ENCODE data around the gene ZC3H13.

ZC3H13 gene

DNA sequence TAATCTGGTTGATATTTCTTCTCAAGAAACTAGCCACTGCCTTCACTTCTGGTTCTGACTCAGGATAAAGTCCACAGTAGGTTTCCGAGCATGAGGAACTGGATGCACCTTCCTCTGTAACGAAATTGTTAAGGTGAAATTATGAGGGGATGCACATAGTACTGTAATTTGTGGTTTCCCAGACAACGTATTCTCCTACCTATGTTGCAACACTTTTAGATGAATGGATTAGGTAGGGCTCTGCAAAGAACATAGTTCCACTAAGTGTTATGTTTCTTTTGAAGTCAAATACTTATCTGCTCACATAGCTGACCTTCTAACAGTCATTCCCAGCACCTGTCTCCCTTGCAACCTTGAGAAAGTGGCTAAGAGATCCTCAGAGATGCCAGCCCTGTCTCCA, 5.7 kb upstream of the ZC3H13 start:
- no peak for DNase-seq

- no peak for DNase-seq
Observed at GRCh38 chr13:46057256-46058015, 4.9 kb upstream of the ZC3H13 start.

DNA sequence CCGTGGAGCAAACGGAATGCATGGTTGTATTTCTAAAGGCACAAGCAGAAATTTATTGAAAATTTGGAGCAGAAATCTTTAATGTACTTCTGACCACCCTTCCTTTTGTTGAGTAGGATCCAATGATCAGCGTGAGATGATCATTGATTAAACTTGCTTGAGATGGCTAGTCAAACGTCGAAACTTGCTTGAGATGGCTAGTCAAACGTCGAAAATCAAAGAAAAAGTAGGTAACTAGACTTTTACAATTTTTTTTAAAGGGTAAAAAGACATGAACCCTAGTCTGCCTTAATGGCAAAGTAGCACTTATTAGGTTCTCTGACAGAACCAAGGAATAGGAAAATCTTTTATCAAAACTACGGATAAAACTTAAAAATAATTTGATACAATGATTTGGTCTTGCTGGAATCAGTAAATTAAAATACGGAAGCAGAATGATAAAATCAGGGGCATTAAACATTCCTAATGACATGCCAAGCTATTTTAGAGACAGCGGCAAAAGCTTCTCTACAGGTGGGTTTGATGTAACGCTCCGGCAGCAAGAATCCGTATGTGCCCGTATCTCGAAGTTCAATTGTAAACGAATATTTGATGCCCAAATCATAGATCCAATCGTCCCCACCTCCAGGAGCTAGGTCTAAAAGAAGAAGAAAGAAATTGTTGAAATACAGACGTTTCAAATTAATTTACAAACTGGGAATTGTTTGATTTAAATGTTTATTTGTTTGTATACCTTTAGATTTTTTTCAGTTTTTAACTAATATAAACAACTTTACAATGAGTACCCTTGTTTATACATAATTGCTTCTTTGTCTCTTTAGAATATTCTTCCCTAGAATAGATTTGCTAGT, 841 bp upstream of the ZC3H13 start:
- no peak for DNase-seq

GRCh38 chr13:46051968-46052318, 603 bp downstream of the ZC3H13 start:
- DNase-seq, result no peak

DNA sequence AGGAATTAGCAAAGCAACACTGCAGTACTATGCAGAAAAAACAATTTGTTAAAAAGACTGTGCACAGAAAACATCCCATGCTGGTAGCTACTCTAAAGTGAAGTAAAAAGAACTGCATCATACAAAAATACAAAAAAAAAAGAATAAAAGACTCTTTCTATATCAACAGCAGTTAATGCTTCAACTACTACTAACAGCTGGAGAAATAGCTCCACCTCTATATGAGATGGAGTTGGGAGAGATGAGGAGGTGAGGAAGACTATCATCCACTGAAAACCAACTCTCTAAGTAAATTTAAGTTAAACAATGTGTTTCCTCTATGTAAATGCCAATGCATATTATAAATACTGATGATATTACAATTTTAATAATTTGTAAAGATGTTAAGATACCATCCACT, 1.8 kb downstream of the ZC3H13 start:
- DNase-seq, result no peak

- no peak for DNase-seq
Observed at GRCh38 chr13:46045424-46045823, 7.1 kb downstream of the ZC3H13 start.

DNA sequence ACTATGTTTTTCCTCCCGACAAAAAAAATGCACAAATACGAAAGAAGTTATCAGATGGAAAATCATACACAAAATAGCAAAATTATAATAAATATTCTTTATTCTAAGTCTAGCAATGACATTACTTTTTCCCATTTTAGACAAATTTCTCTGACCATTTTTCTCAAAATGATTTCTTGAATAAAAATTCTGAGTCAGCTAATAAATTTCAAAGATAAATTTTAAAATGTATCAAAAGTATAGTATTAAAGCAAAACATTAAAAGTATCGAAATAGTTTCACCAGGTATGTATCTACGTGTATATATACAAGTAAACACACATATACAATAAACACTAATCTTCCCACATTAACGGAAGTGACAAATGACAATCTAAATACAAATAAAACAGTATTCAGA, 8.9 kb downstream of the ZC3H13 start:
- no peak for DNase-seq

GRCh38 chr13:46041419-46041839, 11.1 kb downstream of the ZC3H13 start:
- DNase-seq, result no peak

GRCh38 chr13:46040763-46041162, 11.8 kb downstream of the ZC3H13 start:
- DNase-seq, result no peak

DNA sequence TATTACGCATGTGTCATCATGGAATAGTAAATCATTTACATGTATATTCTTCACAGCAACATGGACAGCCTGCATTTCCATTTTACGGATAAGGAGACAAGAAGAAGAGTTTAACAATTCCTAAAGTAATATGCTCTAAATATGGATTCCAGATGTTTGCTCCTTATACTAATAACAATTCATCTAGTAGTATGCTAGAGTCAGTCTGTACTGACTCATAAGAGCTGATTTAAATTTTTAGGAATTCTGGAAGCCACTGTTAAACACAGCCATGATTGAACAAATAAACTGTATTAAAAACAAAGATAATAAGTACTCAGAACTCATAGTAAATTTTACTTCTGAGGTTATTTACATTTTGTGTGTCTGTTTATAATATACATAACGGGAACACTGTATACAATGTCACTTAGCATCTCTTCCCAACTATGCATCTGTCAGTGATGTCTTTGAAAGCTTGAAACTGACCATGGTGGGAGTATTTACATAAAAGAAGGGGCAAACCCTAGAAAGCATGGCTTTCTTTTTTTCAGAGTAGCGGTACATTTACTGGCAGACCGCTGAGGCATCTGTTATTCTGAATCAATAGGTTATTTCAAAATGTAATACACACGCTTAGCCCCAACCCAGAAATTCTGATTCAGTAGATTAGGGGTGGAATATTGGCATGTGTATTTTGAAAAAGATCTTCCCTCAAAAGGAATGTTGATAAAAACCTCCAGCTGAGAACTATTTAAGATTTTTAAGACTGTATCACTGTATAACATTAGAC, 12.9 kb downstream of the ZC3H13 start:
- DNase-seq, result no peak

DNA sequence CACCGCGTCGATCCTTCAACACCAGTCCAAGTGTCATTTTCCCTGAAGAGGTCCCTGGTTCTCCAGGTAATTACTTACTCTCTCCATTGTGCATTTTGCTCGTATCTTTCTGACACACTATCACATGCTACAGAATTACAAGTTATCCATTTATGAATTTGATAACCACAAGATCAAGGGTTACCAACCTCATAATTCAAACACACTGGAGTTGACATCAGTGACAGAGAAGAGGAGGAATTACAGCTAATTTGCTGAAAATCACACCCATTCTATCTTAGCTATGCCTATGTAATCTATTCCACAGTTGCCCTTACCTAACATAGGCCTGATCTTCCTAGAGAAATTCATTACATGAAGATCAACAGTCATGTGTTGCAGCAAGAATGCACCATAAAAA, 14.2 kb downstream of the ZC3H13 start:
- DNase-seq, result no peak

DNA sequence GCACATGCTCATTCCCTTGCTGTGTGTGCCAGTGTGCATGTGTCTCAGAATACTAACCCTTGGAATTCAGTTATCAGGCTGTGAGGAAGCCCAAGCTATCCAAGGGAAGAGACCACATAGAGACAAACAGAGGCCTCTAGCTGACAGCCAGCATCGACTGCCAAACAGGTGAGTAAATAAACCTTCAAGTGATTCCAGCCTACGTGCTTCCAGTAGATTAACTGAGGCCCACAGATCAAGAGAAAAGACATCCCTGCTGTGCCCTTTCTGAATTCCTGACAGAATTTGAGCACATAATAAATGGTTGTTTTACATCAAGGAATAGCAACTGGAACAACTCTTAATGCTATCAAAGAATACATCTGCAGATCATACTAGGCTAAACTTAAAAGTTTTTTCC, 17.5 kb downstream of the ZC3H13 start:
- DNase-seq, result no peak

DNA sequence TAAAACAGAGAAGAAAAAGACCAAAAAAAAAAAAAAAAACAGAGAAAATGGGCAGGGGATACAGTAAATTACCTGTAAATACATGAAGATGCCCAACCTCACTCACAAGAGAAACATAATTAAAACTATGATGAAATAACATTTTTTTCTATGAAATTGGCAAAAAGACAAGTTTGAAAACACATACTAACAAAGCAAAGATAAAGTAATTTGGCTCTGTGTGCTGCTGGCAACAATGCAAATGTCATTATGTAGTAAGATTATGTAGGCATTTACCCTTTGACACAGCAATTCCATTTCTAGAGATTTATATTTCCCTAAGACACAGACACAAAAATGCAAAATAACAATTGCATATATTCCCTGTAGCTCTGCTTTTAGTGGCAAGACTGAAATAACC, 20.2 kb downstream of the ZC3H13 start:
- DNase-seq, result no peak

- no peak for DNase-seq
Observed at GRCh38 chr13:46031581-46032263, 20.8 kb downstream of the ZC3H13 start.

DNA sequence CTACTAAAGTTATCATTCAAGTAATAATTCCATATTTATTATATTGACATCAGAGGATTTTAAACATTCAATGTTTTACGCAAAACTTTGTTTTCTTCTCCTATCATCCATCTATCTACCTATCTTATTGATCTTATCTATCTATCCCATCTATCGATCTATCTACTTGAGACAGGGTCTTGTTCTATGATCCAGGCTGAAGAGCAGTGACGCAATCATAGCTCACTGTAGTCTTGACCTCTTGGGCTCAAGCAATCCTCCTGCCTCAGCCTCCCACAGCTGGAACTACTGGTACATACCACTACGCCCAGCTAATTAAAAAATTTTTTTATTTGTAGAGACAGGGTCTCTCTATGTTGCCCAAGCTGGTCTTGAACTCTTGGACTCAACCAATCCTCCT, 27.4 kb downstream of the ZC3H13 start:
- DNase-seq, result no peak

GRCh38 chr13:46022481-46022880, 30.1 kb downstream of the ZC3H13 start:
- no peak for DNase-seq

GRCh38 chr13:46016216-46016615, 36.3 kb downstream of the ZC3H13 start:
- no peak for DNase-seq

GRCh38 chr13:46015366-46015765, 37.2 kb downstream of the ZC3H13 start:
- no peak for DNase-seq

DNA sequence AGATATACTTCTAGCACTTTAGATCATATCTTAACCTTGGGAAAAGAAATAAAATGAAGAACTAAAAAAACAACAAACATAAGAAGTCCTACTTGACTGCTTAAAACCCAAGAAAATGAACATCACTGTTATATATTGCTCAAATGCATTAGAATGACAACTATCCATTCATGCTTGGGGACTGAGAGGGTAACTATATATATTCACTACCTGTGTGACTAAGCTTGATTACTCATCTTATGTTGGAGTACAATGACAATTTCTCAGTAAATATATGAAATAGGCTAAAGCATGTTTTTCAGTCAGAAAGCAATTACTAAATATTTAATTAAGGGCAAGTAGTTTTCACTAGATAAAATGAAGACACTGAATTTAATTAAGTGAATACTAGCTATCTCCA, 40.1 kb downstream of the ZC3H13 start:
- DNase-seq, result no peak

- DNase-seq, result no peak
Observed at GRCh38 chr13:46010148-46010547, 42.4 kb downstream of the ZC3H13 start.

DNA sequence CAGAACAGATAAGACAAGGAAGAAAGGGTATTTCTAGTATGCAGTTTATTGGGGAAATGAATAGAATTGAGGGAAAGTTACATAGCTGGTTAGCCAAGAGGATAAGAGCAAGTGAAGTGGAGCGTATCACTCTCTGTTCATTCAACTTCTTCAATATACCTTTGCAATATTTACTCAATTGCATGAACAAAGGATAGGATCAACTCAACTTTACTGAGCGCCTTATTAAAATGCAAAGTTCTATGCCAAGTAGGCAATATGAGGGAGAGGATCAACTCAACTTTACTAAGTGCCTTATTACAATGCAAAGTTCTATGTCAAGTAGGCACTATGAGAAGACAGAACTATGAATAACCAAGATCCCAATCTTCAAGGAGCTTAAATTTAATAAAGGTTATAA, 43.9 kb downstream of the ZC3H13 start:
- no peak for DNase-seq

GRCh38 chr13:46006688-46007452, 45.7 kb downstream of the ZC3H13 start:
- no peak for DNase-seq

All from left hindlimb (tissue), 1 donor.